Measurements from ENCODE around the gene TTC28.

GRCh38 chr22:28002181-28002700 is 677.4 kb downstream of the TTC28 start:
- TF ChIP-seq CTCF (IDR thresholded peaks at IDR 0.05 in 2 of 3, conservative IDR thresholded peaks at IDR 0.05 in 1 of 3; ENCODE audit: borderline replicate concordance in 1 of 3, insufficient read depth in 1 of 3, low read depth in 2 of 3, low read length in 2 of 3) (no peak), ELF1 (IDR thresholded peaks at IDR 0.05; ENCODE audit: borderline replicate concordance, low read depth) (no peak), EZH2 (IDR thresholded peaks at IDR 0.05) (no peak), ZBTB33 (IDR thresholded peaks at IDR 0.05; ENCODE audit: extremely low read depth, insufficient replicate concordance, low read length) (no peak), SIN3A (IDR thresholded peaks at IDR 0.05; ENCODE audit: low read depth) (no peak)
